Karpas-422 (cell line): ENCODE data around the gene EEF1AKMT4. TPM values are rescaled to one million over a fixed set of nuclear protein-coding genes. Genes with fewer than 3 reads are reported as not detected.

Experiments used
- DNase-seq: peaks from one replicate; pipeline ENCODE4 v3.0.0-alpha.2; 2015
- H2AFZ ChIP-seq: fragments of 200-600 bp; sonication (generic); 2 replicates; pipeline ENCODE4 v1.6.1; 2014; ENCODE audit warnings: antibody characterized with exemption, low read length, mixed read lengths
- H3K27ac ChIP-seq: fragments of 200-600 bp; sonication (generic); 2 replicates; pipeline ENCODE4 v1.5.1; 2014; ENCODE audit warnings: mild to moderate bottlenecking, low read length, moderate library complexity
- H3K27me3 ChIP-seq: fragments of 200-600 bp; sonication (generic); 2 replicates; pipeline ENCODE4 v1.6.1; 2014; ENCODE audit warnings: low read length, mixed read lengths
- H3K36me3 ChIP-seq: fragments of 200-600 bp; sonication (generic); 2 replicates; pipeline ENCODE4 v1.6.1; 2014; ENCODE audit warnings: low read length, mixed read lengths; ENCODE audit not compliant: insufficient read depth
- H3K4me1 ChIP-seq: fragments of 200-600 bp; sonication (generic); 2 replicates; pipeline ENCODE4 v1.6.1; 2014; ENCODE audit warnings: mild to moderate bottlenecking, low read length, mixed read lengths
- H3K4me2 ChIP-seq: fragments of 200-600 bp; sonication (generic); 2 replicates; pipeline ENCODE4 v1.6.1; 2014; ENCODE audit warnings: low read length, low read depth, mild to moderate bottlenecking; ENCODE audit not compliant: poor library complexity, severe bottlenecking
- H3K4me3 ChIP-seq: fragments of 200-600 bp; sonication (generic); 2 replicates; pipeline ENCODE4 v1.5.1; 2014; ENCODE audit warnings: mild to moderate bottlenecking, antibody characterized with exemption, low read length, mixed read lengths
- H3K79me2 ChIP-seq: fragments of 200-600 bp; sonication (generic); 2 replicates; pipeline ENCODE4 v1.6.1; 2014; ENCODE audit warnings: mild to moderate bottlenecking, low read length, mixed read lengths
- H3K9ac ChIP-seq: fragments of 200-600 bp; sonication (generic); 2 replicates; pipeline ENCODE4 v1.6.0; 2014; ENCODE audit warnings: low read length
- H3K9me2 ChIP-seq: fragments of 200-600 bp; sonication (generic), shearing (Covaris generic); replicated peaks from 2 replicates; pipeline ENCODE4 v1.6.0; 2014; ENCODE audit warnings: mild to moderate bottlenecking, low read length, moderate library complexity; ENCODE audit not compliant: insufficient read depth
- H3K9me3 ChIP-seq: fragments of 300-700, 200-600 bp; sonication (generic); 2 replicates; pipeline ENCODE4 v1.6.1; 2014; ENCODE audit warnings: low read length, mixed read lengths
- H4K20me1 ChIP-seq: fragments of 200-600 bp; sonication (generic); 2 replicates; pipeline ENCODE4 v1.6.1; 2014; ENCODE audit warnings: mild to moderate bottlenecking, antibody characterized with exemption, low read length, low read depth; ENCODE audit not compliant: insufficient read depth
- total RNA-seq: library from RNA; depleted of rRNA; stranded (reverse); fragments of >200 nt; shearing (Covaris generic); gene quantifications from 2 replicates; pipeline ENCODE4 v1.2.3, GENCODE V29; 2014; ENCODE audit warnings: low replicate concordance

Gene EEF1AKMT4
- total RNA-seq, 1 experiment from 2014 or later = 30.3 TPM

GRCh38 chr3:184233127-184233843 lies 16.2 kb upstream of the EEF1AKMT4 start:
- Histone ChIP-seq H2AFZ (no peak overlapping the region), H3K9me2 (no peaks in the 10 kb centered on the region), H3K4me1 (peaks cover 28% of the 10 kb centered on the region), H3K9me3 (no peaks in the 10 kb centered on the region), H3K27ac (no peak overlapping the region), H3K9ac (no peak overlapping the region), H3K4me3 (no peak overlapping the region), H3K36me3 (no peaks in the 10 kb centered on the region), H4K20me1 (peaks cover 5% of the 10 kb centered on the region; the same call in 1 of the 2 replicates), H3K27me3 (no peaks in the 10 kb centered on the region; the same call in 1 of the 2 replicates), H3K79me2 (no peaks in the 10 kb centered on the region), H3K4me2 (no peak overlapping the region)
- no peak for DNase-seq

GRCh38 chr3:184234224-184234623 lies 15.2 kb upstream of the EEF1AKMT4 start:
- Histone ChIP-seq H3K4me2 (no peak overlapping the region), H4K20me1 (peaks cover 5% of the 10 kb centered on the region; the same call in 1 of the 2 replicates), H3K4me3 (no peak overlapping the region), H2AFZ (no peak overlapping the region), H3K36me3 (no peaks in the 10 kb centered on the region), H3K27ac (no peak overlapping the region), H3K9me3 (no peaks in the 10 kb centered on the region), H3K79me2 (no peaks in the 10 kb centered on the region), H3K27me3 (no peaks in the 10 kb centered on the region; the same call in 1 of the 2 replicates), H3K9ac (no peak overlapping the region), H3K9me2 (no peaks in the 10 kb centered on the region), H3K4me1 (peaks cover 23% of the 10 kb centered on the region)
- DNase-seq = peak; percentile 61

- Histone ChIP-seq H3K4me3 (no peak overlapping the region), H4K20me1 (peaks cover 5% of the 10 kb centered on the region; the same call in 1 of the 2 replicates), H2AFZ (no peak overlapping the region), H3K27ac (no peak overlapping the region), H3K36me3 (no peaks in the 10 kb centered on the region), H3K27me3 (no peaks in the 10 kb centered on the region; the same call in 1 of the 2 replicates), H3K9me3 (no peaks in the 10 kb centered on the region), H3K79me2 (no peaks in the 10 kb centered on the region), H3K9ac (no peak overlapping the region), H3K4me1 (peaks cover 18% of the 10 kb centered on the region), H3K4me2 (no peak overlapping the region), H3K9me2 (no peaks in the 10 kb centered on the region)
- DNase-seq = no peak
These were observed 14.6 kb upstream of the EEF1AKMT4 start for GRCh38 chr3:184234671-184235380.

- Histone ChIP-seq H3K27me3 (no peaks in the 10 kb centered on the region), H3K79me2 (no peaks in the 10 kb centered on the region), H3K4me2 (no peak overlapping the region), H3K36me3 (no peaks in the 10 kb centered on the region), H3K4me3 (no peak overlapping the region), H3K9me3 (no peaks in the 10 kb centered on the region), H4K20me1 (peaks cover 5% of the 10 kb centered on the region; the same call in 1 of the 2 replicates), H3K9ac (no peak overlapping the region), H3K27ac (no peak overlapping the region), H2AFZ (no peak overlapping the region), H3K9me2 (no peaks in the 10 kb centered on the region), H3K4me1 (peaks cover 13% of the 10 kb centered on the region)
- no peak for DNase-seq
These were observed 14.0 kb upstream of the EEF1AKMT4 start for GRCh38 chr3:184235381-184236032.

GRCh38 chr3:184236033-184236410 lies 13.4 kb upstream of the EEF1AKMT4 start:
- H2AFZ ChIP-seq = no peak overlapping the region
- no peak overlapping the region for H3K4me2 ChIP-seq
- H4K20me1 ChIP-seq = peaks cover 5% of the 10 kb centered on the region; the same call in 1 of the 2 replicates
- DNase-seq = no peak
- no peaks in the 10 kb centered on the region for H3K9me2 ChIP-seq
- no peak overlapping the region for H3K9ac ChIP-seq
- no peak overlapping the region for H3K4me3 ChIP-seq
- no peaks in the 10 kb centered on the region for H3K27me3 ChIP-seq
- H3K9me3 ChIP-seq = no peaks in the 10 kb centered on the region
- no peaks in the 10 kb centered on the region for H3K36me3 ChIP-seq
- no peaks in the 10 kb centered on the region for H3K79me2 ChIP-seq
- no peak overlapping the region for H3K27ac ChIP-seq
- peaks cover 13% of the 10 kb centered on the region for H3K4me1 ChIP-seq

- Histone ChIP-seq H3K36me3 (no peaks in the 10 kb centered on the region), H3K4me3 (no peak overlapping the region), H3K9me2 (no peaks in the 10 kb centered on the region), H2AFZ (no peak overlapping the region), H3K4me1 (peaks cover 10% of the 10 kb centered on the region), H3K79me2 (no peaks in the 10 kb centered on the region), H3K27ac (no peak overlapping the region), H3K9ac (no peak overlapping the region), H3K4me2 (no peak overlapping the region), H4K20me1 (peaks cover 3% of the 10 kb centered on the region; the same call in 1 of the 2 replicates), H3K27me3 (no peaks in the 10 kb centered on the region), H3K9me3 (no peaks in the 10 kb centered on the region)
- DNase-seq = no peak
These were observed 12.8 kb upstream of the EEF1AKMT4 start for GRCh38 chr3:184236636-184237035.

GRCh38 chr3:184237211-184237610 lies 12.3 kb upstream of the EEF1AKMT4 start:
- H3K27ac ChIP-seq = no peak overlapping the region
- no peak for DNase-seq
- 0 out of 2 replicates have a peak, but pooled peaks cover 5% of the 10 kb centered on the region for H4K20me1 ChIP-seq
- H3K36me3 ChIP-seq = peaks cover 1% of the 10 kb centered on the region; the same call in 1 of the 2 replicates
- no peak overlapping the region for H2AFZ ChIP-seq
- H3K9me3 ChIP-seq = no peaks in the 10 kb centered on the region
- H3K9ac ChIP-seq = no peak overlapping the region
- no peak overlapping the region for H3K4me2 ChIP-seq
- H3K27me3 ChIP-seq = no peaks in the 10 kb centered on the region
- no peak overlapping the region for H3K4me3 ChIP-seq
- peaks cover 5% of the 10 kb centered on the region for H3K4me1 ChIP-seq
- no peaks in the 10 kb centered on the region for H3K9me2 ChIP-seq
- no peaks in the 10 kb centered on the region for H3K79me2 ChIP-seq

- Histone ChIP-seq H3K36me3 (peaks cover 7% of the 10 kb centered on the region; the same call in 1 of the 2 replicates), H3K9me3 (no peaks in the 10 kb centered on the region), H3K4me1 (peaks cover 3% of the 10 kb centered on the region), H3K9me2 (no peaks in the 10 kb centered on the region), H3K4me2 (no peak overlapping the region), H3K27me3 (no peaks in the 10 kb centered on the region), H2AFZ (no peak overlapping the region), H3K79me2 (no peaks in the 10 kb centered on the region), H4K20me1 (0 out of 2 replicates have a peak, but pooled peaks cover 5% of the 10 kb centered on the region), H3K4me3 (no peak overlapping the region), H3K27ac (no peak overlapping the region), H3K9ac (no peak overlapping the region)
- peak; percentile 58 for DNase-seq
These were observed 11.7 kb upstream of the EEF1AKMT4 start for GRCh38 chr3:184237807-184238206.
